Kidney tubule cell (primary cell): ENCODE results near the gene MEX3D.

ENCODE experiments used
- DNase-seq: peaks from one replicate; pipeline ENCODE4 v3.0.0-alpha.2; 2018; ENCODE audit warnings: low spot score

MEX3D gene

DNA sequence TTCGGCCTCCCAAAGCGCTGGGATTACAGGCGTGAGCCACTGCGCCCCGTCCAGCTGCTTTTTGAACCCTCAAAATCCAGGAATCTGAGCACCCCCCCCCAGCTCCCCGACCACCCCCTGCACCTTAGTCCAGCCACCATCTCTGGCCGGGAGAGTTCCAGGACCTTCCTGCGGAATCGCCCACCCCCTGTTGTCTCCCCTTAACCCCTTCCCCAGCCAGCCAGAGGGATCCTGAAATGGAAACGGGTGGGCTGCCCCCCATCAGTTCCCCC, 25.3 kb upstream of the MEX3D start:
- DNase-seq = no peak

DNA sequence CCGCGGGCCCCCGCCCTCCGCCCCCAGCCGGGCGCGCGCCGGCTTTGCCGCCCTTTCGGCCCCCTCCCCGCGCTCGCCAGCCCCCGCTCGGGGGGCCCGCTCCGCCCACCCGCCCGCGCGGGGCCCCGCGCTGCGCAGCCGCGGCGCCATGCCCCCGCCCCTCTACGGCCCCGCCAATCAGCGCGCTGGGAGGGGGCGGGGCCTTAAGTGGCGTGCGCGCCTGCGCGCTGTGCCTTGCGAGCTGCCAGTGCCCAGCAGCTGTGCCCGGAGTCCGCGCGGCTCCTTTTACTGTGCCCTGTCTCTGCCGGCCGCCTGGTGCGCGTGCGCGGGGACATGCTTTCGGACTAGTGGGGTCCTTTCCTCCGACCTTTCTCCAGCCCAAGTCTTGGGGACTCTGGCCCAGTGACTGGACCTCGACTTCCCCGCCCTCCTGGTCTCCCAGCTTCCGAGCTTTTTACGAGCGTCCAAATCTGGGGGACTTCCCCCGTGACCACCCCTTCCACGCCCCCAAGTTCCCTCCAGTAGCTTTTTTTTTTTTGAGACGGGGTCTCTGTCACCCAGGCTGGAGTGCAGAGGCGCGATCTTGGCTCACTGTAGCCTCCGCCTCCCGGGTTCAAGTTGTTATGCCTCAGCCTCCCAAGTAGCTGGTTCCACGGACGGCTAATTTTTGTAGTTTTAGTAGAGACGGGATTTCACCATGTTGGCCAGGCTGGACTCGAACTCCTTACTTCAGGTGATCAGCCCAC, 24.8 kb upstream of the MEX3D start, which contains the start of gene MBD3:
Gene MBD3, minus strand, starts transcription at position 111 of the 746 bp plus-strand sequence. CDS start 234 bp downstream, outside the sequence.
- peak; percentile 94 for DNase-seq

DNA sequence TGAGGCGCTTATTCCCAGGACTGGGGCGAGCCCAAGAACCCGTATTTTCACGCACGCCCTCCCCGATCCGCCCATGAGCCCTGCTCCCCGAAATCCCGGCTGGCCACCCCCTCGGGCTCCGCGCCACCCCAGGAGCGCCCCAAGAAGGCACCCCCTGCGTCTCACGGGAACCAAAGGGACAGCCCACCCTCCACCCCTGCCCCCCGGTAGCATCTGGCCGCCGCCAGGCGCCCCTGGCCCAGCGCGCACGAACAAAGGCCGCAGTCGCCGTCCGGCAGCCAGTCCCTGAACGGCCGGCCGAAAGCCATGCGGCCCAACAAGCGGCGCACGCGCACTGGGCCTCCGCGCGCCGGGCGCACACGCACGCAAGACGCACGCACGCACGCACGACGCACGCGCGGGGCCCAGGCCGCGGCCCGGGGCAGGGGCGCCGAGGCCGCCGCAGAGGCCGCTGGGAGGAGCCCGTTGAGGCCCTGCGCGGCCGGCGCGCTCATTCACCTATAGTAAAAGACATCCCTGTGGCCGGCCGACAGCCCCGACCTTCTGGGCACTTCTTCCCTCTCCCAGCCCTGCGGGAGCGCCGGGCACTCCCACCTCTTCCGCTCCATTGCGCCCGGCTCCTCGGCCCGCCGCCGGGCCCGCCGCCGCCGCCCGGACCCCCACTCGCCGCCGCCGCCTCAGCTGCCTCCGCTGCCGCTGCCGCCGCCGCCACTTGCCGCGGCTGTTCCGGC, 24.1 kb upstream of the MEX3D start:
- peak; percentile 93 for DNase-seq

DNA sequence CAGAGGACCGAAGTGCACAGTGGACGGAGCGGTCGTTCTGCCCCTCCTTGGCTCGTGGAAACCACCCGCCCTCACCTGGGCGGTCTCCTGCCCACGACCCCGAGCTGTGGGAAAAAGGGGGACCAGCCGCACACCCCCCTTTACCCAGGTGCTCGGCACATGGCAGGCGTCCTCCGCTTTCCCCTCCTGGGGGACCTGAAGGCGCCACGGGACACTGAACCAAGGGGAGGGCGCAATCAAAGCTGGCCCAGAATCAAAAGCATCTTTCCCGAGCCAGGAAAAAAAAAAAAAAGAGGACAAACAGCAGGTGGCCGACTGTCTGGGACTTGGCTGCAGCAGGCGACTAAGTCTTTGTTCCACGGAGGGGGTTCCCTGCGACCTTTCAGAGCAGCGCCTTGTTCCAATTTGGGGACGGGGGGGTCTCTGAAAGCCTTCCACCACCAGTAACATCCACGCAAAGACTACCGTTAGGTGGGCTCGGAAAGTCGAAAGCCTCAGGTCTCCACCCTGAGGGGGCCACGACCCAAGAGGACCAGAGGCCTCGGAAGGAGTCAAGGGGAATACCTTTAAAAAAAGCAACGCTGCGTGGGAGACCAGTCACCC, 23.4 kb upstream of the MEX3D start:
- DNase-seq = peak; percentile 28

DNA sequence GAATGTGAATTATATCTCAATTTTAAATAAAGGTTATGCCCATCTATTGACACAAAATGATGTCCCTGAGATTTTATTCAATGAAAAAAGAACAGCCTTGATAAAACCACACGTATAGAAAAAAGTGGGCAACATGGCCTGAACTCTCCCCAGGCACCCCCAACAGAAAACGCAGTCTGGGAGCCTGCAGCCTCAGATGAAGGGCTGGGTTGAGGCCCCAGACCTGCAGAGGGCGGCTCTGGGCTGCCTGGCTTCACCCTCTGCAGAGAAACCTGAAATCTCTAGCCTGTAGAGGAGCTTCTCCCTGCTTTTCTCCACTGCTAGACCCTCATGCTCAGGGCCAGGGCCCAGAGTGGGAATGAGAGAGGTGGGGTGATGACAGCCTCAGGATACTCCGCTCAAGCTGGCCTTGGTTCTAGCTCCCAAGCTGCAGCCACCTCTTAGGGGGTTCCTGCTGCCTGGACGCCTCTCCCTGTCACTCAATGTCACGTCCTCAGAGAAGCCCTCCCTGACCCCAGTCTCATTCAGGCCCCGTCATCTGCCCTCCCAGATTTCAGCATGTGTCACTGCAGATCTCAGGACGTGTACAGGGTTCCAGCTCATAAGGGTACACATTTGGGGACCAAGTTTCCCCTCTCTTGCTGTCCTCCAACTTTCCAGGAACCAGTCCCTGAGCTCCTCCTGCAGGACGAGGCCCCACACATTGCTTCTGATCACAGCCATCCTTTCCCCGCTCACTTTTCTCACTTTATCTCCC, 22.7 kb upstream of the MEX3D start:
- peak; percentile 28 for DNase-seq

DNA sequence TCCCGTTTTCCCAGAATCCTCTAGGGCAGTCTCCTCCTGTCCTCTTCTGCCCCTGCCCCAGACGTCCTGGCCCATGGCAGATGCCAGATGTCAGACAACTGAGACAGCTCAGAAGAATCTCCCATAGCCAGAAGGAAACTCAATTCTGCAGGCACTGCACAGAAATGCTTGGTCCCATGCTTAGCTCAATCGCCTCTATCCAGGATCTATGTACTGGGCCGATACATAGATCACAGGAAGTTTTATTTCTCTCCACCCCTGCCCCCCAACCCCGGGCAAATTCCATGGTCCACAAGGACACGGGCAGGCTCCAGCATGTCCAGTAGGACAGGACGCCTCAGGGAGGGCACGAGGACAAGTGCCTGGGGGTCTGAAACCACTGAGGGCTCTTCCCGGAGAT, 19.7 kb upstream of the MEX3D start:
- no peak for DNase-seq

DNA sequence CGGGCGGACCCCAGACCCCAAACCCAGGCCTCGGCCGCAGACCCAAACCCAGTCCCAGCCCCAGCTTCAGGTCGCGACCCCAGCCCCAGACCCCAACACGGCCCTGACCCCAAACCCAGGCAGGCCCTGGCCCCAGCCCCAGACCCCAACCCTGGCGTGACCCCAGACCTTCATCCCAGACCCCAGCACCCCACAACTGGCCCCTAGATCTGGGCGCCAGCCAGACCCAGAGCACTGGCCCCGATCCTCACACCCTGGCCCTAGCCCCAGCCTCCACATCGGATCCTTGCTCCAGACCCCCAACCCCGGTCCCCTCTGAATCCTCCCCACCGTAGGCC, 17.1 kb upstream of the MEX3D start:
- no peak for DNase-seq

DNA sequence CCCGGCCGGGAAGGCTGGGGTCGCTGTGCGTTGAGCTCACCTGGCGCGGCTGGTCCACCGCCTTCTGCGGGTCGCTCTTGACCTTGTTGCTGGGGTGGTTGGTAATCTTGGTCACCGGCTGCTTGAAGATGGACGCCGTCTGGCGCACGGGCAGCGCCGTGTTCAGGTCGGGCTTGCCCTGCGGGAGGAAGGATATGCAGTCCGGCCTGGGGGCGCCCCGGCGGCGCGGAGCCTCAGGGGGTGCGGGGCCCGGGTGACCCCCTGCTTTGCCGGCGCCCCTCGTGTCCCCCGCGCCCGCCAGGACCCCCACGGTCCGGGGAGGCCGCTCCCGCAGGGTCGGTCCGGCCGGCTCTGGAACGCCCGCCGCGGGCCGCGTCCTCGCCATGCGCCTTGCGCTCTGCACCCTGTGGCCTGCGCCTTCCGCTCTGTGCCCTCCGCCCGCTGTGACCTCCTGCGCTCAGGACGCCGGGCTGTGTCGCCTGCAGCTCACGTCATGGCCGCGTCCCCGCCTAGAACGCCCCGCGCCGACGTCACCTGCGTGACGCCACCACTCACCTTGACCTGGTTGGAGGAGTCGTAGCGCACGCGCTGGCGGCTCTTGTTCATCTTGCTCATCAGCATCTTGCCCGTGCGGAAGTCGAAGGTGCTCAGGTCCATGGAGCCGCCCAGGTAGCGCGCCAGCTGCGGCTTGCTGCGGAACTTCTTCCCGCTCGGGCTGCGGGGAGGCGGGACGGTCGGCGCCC, 16.5 kb upstream of the MEX3D start:
- no peak for DNase-seq

DNA sequence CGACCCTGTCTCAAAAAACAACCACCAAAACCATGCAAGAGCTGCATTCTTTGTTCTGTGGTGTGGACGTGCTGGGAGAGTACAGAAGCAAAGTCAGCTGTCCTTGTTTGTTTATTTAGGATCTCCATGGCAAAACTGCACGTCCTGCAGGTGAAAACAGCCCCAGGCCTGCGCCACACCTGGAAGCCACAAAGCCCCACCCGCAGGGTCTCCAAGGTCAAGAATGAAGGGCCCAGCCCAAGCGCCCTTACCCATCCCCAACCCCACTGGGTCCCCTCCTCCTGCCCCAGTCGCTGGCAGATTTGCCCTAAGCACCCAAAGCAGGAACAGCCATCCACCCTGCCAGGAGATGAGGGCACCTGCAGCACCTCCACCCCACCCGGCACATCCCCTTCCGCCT, 14.1 kb upstream of the MEX3D start:
- DNase-seq = no peak

DNA sequence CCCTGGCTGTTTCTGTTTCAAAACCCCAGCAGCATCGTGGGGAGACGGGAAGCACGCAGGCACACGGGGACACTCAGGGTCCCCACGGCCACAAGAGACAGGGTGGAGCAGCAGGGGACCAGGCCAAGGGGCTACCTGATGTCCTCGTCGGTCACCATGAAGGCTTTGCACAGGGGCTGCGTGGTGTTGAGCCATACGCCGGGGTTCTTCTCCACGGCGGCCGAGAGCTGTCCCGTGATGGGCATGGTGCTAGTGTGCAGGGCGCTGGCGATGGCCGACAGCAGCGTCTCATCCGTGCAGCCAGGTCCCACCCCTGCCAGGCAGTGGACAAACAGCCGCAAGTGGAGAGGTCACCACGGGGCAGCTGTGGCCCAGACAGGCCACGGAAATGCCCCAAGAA, 12.8 kb upstream of the MEX3D start:
- DNase-seq = no peak

DNA sequence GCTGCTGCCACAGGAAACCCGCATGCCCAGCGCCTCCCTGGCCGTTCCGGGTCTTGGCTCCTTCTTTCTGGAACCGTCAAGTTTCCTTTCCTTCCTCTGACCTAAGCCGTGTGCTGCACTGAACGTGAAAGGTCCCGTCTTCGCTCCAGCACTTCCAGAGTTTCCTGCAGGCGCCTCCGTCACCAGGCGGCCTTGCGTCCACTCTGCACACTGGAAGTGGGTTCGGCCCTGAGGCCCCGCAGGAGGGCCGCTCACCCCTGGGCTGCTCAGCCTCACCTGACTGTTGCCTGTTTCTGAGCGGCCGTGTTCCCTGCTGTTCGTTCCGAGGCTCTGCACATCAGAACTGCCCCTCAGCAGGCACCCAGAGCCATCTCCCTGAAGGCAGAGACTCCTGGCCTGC, 12.3 kb upstream of the MEX3D start:
- DNase-seq = no peak

DNA sequence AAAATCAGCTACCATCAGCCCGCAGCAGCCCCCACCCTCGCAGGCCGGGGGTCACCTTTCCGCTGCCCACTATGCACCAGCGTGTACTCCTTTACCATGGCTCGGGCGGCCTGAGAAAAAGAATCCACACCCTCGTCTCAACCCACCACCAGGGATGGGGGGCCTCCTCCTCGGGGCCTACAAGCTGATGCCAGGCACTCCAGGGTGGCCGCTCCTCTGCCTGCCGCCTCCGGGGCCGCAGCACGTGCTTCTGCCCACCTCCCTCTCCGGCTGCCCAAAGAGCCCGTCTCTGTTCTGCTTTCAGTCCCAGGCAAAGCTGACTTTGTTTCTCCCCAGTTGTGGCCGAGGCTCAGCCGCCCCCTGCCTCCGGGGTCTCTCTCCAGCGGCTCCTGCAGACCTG, 11.1 kb upstream of the MEX3D start:
- no peak for DNase-seq

DNA sequence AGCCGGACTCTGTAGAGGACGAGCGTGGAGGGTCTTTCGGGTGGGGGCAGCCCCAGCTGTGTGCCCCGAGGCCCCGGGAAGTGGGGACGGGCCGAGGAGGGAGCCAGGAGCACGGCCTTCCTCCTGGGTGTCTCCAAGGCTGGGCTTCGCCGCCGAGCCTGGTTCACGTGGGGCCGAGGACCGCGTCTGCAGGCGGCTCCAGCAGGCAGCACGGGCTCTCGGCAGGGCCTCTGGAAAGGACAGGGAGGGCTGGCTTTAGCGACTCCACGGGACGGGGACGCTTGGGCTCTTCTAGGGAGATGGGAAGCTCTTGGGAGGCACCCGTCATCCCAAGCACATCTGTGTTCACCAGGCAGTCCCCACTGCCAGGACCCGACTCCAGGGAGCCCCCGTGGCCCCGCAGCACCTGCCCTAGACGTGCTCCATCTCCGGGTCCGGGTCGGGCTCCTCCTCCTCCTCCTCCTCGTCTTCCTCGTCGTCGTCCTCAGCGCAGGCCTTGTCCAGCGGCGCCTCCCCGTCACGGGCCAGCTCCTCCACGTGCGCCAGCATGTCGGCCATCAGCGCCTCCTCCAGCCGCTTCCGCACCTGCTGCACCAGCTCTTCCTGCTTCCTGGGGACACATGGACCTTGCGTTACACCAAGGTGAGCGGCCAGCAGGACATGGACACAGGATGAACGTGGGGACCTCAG, 9.9 kb upstream of the MEX3D start:
- no peak for DNase-seq

DNA sequence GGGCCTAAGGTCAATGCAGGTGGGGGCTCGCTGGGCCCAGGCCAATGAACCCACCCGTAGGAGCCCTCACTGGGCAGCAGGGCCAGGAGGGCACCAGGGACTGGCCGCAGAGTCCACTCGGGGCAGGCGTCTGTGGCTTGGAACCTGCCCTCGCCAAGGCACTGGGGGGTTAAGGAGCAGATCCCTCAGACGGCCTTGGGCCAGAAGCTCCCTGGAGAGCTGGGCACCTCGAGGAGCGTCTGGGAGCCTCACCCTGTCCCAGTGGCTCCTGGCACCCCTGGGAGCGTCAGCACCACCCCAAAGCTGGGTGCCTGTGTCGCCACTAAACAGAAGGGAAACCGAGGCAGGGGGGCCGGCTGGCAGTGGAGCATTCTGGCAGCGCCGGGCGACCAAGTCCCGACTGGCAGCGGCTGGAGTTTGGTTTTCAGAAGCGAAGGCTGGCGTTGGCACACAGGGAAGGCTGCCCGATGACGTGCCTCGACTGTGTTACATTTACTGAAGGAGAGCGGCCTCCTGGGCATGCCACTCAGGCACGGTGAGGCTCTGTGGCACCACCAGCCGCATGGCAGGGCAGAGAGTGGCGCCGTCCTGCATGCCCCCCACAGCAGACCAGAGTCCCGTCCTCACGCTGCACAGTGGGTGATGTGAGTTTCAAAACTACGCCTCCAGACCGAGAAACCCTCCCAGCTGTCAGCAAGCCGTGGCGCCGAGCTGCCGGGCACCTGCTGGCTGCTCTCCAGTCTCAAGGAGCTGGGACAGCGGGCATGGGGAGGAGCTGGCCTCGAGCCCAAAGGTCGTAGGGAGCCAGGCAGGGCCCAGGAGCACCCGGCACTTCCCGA, 9.2 kb upstream of the MEX3D start:
- DNase-seq = no peak

DNA sequence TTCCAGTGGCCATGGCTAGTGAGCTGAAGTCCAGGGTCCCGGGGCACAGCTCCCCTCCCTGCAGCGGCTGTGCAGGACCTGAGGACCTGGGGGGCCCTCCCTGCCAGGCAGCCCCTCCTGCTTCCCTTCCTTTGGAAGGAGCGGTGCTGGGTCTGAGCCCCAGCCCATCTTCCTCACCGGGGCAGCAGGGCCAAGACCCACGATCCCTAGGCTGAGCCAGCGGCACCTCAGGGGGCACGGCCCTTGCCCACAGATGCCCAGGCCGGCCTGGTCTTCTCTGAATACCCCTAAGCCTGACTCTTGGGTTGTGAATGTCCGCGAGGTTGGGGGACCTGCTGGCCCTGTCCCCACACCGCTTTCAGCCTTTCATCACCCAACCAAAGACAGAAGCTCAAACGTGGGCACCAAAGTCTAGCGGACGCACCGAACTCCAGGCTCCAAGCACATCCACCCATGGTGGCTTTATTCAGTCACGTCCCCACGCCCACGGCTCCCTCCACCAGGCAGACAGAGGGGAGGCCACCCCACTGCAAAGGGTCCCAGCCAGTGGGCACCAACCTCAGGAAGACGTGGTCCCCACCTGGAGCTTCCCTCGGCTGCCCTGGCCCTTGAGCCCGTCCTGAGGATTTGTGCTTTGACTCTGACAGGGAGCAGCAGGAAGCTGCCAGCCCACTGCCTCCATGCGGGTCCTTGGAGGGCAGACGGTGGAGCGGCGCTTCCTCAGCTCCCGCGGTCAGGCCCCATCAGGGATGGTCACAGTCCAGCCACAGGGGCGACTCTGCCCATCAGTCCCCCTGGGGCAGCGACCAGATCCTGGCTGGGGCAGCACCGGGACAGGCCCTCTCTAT, 8.3 kb upstream of the MEX3D start:
- no peak for DNase-seq

DNA sequence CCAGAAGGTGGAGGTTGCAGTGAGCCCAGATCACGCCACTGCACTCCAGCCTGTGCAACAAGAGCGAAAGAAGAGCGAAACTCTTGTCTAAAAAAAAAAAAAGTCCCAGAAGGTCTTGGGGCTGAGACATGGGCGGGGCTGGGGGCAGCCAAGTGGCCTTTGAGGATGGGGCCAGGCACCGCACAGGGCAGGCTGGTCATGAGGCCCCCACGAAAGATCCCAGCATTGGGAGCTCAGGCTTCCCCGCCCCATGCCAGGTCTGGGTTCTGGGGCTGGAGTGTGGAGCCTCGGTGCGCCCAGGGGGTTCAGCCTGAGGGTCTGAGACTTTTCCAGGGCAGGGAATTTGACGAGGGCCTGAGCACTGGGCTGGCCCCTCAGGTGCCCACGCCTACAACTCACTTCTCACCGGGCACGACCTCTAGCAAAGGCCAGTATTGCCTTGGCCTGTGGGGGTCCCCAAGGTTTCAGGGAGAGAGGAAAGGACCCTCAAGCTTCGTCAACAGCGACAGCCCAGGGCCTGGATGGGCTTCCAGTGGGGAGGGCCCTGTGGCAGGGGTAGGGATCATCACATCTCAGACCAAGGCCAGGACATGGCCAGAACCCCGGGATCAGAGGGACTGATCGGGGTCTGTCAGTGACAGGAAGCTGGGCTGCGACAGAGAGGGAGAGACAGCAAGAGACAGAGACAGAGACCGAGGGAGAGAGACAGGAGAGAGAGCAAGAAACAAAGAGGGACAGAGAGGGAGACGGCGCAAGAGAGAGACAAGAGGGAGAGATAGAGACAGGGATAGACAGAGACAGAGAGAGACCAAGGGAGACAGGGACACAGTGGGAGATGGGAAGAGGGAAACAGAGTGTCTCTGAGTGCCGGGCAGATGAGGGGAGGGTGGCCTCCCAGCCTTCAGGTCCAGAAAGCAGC, 7.5 kb upstream of the MEX3D start:
- no peak for DNase-seq

DNA sequence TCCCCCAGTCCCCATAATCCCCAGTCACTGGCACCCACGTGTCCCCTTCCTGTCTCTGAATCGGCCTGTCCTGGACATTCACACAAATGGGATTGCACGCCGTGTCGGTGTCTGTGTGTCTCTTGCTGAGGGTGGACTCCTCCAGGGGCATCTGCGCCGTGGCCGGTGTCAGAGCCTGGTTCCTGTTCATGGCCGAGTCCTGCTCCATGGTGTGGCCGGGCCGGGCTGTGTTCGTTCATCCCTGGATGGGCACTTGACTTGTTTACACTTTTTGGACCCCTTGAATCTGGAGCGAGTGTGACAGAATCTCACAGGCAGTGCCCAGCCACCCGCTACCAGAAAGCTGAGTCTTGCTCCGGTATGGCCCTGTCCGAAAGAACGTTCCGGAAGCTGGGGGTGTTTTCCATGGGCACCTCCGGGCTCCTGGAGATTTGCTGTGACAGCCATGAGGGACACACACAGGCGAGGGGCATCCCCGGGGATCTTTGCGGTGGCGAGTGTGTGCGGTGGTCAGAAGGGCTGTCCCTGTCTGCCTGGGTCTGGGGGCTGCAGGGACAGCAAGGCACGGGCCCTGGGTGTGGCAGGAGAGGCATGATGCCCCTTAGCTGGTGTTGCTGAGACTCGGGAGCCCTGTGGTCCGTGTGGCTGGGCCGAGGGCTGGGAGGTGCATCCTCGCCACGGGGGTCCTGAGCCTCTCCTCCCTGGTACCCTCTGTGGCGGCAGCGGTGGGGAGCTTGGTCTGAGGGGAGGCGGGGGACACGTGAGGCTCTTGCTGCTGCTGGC, 6.4 kb upstream of the MEX3D start:
- no peak for DNase-seq

DNA sequence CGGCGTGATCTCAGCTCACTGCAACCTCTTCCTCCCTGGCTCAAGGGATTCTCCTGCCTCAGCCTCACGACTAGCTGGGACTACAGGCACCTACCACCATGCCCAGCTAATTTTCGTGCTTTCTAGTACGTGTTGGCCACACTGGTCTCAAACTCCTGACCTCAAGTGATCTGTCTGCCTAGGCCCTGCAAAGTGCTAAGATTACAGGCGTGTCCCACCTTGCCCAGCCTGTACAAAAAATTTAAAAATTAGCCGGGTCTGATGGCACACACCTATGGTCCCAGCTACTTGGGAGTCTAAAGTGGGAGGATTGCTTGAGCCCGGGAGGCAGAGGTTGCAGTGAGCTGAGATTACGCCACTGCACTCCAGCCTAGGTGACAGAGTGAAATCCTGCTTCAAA, 4.7 kb upstream of the MEX3D start:
- DNase-seq = no peak
